NCI-H1105 (cell line): ENCODE data around the gene PHAF1.

Experiments
- DNase-seq: peaks from one replicate; lab custom pipeline; 2025; lab: John Stamatoyannopoulos, UW

Gene PHAF1

DNA sequence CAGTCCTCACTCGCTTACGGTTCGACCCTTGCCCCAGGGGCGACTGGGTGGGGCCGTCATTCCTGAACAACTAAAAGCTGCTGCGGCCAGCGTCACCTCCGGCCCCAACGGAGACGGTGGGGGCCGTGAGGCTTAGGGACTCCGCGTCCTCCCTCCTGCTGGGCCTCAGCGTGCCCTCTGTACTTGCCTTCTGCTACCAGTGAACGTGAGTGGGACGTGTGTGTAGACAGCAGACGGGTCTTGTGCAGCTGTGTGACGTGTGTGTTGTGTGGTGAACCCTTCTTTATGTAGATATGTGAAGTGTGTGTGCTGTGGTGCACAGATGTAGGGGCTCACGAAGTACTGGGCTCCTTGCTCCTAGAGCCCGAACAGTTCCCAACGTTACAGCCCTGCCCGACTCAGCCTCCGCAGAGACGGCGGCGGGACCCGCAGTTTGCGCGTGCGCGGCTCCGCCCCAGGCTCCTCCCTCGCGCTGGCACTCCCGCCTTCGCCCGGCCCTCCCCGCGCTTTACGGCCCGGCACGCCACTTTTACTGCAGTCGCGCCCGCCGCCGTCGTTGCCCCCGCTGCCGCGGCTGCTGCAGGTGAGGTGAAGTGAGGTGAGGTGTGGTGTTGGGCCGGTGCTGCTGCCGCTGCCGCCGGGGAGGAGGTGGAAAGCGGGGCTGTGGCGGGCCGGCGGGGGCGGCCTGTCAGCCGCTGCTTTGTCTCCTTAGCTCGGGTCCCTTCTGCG, at the start of gene PHAF1:
Gene PHAF1 (plus strand): TSS at position 535 of the 729 bp plus-strand sequence. CDS start 235 bp downstream, outside the sequence.
- DNase-seq: peak; percentile 62

DNA sequence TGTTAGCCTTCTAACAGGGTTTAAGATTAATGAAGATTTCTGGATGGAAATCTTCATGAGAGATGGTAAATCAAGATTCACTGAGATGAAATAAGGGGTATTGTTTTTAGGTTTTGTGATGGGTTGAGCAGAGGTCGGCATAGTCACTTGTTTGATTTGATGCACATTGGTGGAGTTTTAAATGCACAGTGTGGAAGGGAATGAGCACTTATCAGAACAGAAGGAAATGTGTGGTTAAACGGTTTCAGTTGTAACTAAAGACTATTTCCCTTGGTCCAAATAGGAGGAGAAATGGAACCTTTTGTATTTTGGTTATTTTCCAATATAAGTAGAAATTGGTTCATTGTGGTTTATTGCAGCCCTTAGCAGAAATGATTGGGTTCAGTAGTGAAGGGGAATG, 46.7 kb upstream of the PHAF1 start:
- no peak for DNase-seq

DNA sequence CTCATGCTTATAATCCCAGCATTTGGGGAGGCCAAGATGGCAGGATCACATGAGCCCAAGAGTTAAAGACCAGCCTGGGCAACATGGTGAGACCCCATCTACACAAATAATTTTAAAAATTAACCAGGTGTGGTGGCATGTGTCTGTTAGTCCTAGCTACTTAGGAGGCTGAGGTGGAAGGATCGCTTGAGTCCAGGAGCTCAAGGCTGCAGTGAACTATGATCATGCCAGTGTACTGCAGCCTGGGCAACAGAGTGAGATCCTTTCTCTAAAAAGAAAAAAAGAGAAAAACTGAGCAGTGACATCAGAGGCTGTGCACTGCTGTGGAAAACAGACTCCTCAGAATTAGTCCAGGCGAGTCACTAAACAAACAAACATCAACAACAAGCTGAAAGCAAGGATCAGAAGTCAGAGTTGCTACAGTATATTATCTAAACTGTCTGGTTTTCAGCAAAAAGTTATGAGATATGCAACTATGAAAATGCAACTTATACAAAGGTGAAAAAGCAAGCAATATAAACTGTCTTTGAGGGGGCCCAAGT, 41.5 kb upstream of the PHAF1 start:
- no peak for DNase-seq

DNA sequence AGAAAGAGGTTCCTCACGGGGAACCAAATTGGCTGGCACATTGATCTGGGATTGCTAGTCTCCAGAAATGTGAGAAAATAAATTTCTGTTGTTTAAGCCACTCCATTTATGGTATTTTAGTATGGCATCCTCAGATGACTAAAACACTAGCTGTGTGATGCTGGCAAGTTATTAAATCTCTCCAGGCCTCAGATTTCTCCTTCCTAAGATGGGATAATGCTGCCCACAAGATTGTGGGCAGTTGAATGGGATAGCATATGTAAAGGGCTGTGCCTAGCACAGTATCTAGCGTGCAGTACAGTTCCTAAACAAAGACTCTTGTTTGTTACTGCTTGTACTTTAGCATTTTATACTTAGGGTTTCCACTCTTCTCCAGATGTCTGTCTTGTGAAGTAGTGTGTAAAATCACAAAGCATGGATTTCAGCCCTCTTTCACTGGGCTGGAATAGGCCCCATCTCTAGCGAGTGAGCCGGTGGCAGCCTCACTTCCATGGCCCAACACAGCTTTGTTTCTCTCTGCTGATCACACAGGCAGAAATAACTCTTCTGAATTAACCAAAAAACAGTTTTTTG, 38.2 kb upstream of the PHAF1 start:
- DNase-seq: no peak

DNA sequence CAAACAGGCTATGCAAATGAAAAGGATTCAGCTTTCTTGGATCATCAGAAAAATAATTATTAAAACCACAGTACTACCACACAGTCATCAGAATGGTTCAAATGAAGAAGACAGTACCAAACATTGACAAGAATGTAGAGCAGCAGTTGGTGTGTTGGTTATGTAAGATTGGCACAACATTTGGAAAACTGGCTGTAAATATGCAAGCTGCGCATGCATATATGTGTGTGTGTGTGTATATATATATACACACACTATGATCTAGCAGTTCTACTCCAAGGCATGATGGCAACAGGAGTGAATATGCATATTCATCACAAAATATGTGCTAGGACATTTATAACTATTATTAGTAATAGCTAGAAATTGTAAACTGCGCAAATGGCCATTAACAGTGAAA, 34.4 kb upstream of the PHAF1 start:
- no peak for DNase-seq

DNA sequence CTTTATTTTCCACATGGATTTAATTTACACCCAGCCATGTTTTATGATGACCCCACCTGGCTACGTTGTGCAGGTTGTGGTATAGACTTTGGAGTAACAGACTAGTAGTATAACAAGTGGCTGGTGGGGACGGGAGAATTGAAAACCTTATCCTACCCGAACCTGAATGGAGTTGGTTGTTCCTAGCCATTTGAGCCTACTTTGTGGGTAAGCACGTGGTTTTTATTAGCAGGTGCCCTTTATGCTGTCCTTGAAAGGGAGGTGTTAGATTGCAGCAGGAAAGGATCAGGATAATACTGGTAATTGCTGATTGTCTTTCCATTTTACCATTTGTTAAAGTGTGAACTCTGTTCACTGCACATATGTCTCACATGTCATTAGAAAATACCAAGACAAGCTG, 31.9 kb upstream of the PHAF1 start:
- DNase-seq: no peak

DNA sequence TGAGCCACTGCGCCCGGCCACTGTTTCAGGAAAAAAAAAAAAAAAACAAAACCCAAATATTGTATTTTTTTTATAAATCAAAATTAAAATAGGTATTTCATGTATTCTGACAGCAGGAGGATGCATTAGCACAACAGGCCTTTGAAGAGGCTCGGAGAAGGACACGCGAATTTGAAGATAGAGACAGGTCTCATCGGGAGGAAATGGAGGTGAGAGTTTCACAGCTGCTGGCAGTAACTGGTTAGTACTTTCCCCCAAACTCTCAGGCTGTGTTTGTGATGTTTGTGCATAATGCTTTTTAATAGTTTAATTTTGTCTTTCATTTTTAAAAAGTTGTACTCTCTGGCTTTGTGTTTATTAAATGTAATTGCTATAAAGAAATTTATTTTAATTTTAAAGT, 27.6 kb upstream of the PHAF1 start:
- no peak for DNase-seq

DNA sequence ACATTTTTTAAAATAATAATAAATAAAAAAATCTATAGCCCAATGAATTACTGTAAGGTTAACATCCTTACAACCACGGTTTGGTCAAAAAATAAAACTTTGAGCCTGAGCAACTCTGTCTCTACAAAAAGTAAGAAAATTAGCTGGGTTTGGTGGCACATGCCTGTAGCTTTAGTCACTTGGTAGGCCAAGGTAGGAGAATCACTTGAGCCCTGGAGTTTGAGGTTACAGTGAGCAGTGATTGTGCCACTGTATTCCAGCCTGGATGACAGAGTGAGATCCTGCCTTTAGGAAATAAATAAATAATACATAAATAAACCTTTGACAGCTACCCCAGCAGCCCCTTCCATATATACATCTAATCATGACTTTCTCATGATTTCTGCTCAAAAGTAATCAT, 26.9 kb upstream of the PHAF1 start:
- no peak for DNase-seq

DNA sequence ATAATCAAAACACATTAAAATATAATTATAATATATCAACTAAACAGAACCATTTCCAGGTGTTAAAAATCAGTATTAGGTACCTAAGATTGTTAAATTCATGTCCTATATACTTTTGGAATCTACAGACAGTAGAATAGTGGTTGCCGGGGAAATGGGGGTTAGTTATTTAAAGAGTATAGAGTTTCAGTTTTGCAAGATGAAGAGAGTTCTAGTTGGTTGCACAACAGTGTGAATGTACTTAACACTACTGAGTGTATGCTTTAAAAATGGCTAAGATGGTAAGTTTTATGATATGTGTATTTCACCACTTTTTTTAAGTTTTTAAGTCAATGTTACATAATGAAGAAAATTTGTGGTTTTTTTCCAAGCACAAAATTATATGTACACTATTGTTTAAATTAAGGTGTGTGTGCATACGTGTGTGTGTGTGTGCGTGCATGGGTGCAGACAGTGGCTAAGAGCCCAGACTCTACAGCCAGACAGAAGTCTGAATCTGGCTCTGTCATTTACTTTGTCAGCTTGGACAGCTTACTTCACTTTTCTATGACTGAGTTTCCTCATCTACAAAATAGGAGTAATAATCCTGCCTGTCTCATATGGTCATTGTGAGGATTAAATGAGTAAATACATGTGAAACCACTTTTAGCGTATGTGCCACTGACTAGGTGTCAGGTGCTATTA, 25.3 kb upstream of the PHAF1 start:
- no peak for DNase-seq

DNA sequence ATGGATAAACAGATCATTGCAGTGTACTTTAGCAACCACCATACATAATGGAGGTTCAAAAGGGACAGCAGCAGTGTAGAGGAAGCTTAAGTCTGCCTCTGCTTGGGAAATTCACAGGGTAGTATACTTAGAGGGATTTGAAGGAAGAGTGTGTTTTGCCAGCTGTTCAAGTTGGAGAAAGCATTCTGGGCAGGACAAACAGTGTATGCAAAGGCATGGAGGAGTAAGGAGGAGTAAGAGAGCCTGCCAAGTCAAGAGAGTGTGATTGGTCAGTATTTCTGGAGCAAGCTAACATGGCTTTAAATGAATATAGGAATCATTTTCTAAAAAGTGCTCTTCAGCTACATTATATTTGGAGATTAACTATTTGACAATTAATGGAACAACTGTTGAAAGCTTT, 22.9 kb upstream of the PHAF1 start:
- DNase-seq: no peak

DNA sequence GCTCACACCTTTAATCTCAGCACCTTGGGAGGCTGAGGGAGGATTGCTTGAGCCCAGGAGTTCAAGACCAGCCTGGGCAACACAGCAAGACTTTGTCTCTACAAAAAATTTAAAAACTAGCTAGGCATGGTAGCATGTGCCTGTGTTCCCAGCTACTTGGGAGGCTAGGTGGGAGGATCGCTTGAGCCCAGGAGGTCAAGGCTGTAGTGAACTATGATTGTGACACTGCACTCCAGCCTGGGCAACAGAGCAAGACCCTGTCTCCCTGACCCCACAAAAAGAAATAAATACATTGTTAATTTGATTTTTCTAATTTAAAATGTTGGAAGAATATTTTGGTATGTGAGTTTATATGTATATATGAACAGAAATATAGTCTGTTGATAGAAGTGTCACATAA, 22.4 kb upstream of the PHAF1 start:
- no peak for DNase-seq

DNA sequence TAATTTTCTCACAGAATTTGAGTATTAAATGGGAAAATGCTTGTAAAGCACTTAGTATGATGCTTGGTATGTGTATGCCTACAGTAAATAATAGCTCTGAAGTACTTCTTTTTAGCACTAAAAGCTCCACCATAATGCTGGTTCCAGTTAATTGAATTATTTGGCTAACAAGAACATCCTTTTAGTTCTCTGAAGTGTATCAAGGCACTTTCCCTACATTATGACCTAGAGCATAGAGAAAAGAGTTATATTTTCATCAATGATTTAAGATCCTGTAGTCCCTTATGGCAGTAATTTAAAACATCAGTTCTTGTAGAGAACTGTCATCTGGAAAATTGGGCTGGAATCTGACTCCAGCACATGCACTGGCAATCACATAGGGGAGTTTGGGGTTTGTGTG, 21.9 kb upstream of the PHAF1 start:
- no peak for DNase-seq

DNA sequence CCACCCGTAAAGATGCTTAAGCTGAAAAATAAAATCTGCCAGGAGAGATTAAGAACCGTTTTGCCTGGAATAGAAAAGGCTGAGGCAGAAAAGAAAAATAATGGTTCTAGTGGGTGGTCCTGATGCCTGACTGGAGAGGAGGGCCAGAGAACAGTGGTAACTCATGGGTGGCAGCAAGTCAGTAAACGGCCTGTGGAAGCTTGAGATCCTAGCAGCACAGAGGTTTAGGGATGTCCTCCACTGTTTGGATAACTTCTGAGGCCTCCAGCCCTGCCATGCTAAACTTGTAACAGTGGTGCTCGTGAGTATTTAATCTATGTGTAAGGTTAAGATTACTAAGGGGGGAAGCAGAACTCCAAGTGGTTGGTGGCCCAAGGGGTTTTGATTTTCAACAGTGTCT, 21.2 kb upstream of the PHAF1 start:
- DNase-seq: no peak

DNA sequence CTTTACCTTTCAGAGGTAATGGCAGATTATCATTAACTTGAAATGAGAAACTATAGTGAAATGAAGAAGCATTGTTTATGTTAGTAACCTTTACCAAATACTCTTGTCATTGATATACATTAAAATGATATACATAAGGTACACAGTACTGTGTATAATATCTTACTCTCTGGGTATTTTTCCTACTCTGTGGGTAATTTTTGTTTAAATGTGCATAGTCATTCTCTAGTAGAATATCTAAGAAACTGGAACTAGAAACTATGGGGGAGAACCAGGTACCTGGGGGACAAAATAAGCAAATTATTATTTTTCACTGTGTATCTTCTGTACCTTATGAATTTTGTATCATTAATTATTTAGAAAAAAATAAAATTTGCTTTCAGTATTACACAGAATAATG, 20.6 kb upstream of the PHAF1 start:
- no peak for DNase-seq

DNA sequence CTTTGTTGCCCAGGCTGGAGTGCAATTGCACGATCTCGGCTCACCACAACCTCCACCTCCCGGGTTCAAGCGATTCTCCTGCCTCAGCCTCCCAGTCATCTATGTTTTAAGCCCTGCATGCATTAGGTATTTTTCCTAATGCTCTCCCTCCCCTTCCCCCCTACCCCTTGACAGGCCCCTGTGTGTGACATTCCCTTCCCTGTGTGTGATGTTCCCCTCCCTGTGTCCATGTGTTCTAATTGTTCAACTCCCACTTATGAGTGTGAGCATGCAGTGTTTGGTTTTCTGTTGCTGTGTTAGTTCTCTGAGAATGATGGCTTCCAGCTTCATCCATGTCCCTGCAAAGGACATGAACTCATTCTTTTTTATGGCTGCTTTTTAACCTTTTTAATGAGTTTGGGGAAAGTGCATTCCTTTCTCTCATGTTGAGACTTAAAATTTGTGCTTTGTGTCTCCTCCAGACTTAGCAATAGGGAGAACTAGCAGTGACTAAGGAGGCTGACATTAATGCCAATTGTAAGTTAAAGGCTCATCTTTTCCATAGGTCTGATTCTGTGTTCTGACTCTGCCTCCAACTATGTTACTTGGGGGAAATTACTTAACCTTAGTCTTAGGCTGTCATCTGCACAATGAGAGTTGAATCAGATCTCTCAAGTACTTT, 17.7 kb upstream of the PHAF1 start:
- no peak for DNase-seq

DNA sequence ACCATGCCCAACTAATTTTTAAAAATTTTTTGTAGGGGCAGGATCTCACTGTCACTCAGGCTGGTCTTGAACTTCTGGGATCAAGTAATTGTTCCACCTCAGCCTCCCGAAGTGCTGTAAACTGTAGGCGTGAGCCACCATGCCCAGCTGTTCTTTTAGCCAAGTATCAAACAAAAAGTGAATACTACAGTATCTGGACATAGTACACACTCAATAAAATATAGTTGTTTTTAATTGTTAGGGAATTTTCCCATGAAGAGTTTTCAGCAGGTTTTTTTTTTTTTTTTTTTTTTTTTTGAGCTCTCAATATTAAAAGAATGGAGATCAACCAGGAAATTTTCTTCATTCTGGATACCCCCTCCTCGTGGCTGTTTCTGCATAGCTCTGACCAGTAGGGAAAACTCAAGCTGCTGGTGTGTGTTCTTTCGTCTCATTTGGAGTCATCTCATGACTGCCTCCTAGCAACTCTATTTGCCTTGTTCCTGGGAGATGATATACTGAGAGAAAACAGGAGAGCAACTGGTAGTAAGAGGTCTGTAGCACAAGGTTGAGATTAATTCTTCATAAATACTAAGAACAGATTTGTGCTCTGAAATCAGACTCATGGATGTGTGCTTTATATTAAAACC, 16.5 kb upstream of the PHAF1 start:
- DNase-seq: no peak

DNA sequence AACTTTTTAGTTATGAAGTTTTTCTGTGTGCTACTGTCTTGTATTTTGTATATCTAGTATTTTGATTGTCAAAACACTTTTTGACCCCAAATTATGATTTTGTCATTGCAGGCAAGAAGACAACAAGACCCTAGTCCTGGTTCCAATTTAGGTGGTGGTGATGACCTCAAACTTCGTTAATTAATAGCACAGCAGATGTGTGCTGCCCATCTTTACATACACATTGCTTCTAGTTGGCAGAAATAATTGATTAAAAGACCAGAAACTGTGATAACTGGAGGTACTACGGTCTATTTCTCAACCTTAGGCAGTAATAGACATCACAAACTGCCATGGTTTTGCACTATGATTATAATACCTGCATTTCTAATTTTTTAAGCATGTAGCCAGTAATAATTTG, 11.1 kb upstream of the PHAF1 start:
- DNase-seq: no peak

DNA sequence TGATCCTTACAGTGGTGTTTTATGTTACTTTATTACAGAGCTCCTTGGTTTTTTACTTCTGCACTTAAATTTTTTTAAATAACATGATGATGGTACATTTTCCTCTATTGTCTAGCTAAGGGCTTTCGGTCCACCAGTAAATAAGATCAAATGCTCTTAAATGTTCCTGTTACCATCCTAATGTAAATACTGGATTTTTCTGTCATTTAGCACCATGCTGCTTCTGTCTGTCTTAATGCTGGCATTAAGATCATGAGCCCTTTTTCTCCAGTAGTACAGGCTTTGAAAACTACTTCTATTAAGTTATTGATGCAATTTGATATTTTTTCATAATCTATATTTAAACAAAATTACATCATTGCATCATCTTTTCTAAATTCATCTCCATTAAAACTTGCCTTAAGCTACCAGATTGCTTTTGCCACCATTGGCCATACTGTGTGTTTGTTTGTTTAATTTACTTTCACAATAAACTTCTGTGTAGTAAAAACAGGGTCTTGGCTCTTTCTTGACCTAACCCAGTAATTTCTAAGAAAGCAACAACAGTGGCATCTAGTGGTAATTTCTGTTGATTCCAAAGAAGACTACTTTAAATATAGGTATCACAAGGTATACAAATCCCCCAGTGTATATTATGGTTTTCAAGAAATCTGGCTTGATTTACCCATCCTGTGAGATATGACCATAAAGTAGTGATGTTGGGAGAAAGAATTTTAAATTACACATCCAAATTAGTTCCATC, 9.0 kb upstream of the PHAF1 start:
- DNase-seq: no peak

DNA sequence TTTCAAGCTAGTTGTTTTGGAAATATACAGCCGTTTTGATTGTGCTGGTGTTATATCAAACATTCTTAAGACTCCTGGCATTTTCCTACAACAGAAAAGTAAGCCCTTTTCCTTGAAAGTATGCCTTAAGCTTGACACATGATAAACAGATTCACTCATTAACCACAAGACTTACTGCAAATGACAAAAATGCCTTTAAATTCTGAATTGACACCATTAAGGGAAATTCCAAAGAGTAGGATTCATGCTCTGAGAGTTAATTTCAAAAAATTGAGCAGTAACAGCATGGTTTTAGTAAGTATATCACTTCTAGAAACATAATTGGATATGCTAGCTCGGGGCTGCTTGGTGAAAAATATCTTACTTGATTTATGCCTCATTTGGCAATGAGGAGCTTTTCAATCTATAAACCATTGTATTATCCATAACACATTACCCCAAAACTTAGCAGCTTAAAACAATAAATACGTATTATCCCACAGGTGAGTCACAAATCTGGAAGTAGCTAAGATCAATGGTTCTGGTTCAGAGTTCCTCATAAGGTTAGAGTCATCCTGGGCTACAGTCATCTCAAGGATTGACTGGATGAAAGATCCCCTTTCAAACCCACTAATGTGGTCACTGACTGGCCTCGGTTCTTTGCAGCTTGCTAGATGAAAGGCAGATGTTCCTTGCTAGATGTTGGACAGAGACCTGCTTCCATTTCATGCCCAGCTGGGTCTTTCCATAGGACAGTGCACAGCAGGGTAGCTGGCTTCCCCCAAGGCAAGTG, 8.2 kb upstream of the PHAF1 start:
- DNase-seq: no peak

DNA sequence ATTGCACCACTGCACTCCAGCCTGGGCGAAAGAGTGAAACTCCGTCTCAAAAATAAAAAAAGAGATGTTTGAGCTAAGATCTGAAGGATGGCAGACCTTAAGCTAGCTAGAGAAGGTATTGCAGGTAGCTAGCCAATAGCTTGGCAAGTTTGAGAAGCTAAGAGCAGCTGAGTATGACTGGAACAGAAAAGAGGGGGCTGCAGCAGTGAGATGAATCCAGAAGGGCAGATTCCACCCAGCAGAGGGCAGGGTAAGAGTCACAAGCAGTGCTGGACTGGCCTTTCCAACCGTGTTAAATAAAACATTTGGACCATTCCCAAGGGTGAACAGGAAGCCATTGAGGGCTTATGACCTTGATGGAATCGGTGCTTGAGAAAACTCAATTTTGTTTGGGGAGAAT, 5.7 kb upstream of the PHAF1 start:
- DNase-seq: no peak

DNA sequence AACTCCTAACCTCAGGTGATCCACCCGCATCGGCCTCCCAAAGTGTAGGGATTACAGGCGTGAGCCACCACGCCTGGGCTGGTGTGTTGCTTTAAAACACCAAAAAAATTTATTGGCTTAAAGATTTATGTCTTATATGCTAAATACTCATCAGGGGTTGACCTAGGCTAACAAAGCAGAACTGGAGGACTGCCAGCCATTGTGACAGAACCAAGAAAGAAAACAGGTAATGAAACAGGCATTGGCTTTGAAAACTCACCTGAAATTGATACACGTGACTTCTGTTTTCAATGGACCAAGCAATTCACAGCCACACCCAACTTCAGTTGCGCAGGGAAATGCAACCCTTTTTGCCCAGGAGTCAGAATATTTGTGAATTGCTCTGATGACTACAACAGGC, 4.9 kb upstream of the PHAF1 start:
- DNase-seq: no peak
